GM12878 (cell line): ENCODE data around the gene GNB2. TPM values are rescaled to one million over a fixed set of nuclear protein-coding genes. Genes with fewer than 3 reads are reported as not detected.

Experiments
- ATF3 ChIP-seq: IDR thresholded peaks from 2 replicates; pipeline ENCODE4 v1.6.1; 2011; ENCODE audit warnings: low read depth, mild to moderate bottlenecking, low read length, moderate library complexity, borderline replicate concordance; ENCODE audit errors: extremely low read depth
- DPF2 ChIP-seq: fragments of 450-650 bp; IDR thresholded peaks from 2 replicates; pipeline ENCODE4 v1.6.1; 2017; ENCODE audit warnings: mild to moderate bottlenecking
- GATAD2B ChIP-seq: fragments of 450-650 bp; conservative IDR thresholded peaks from 2 replicates; pipeline ENCODE4 v1.6.1; 2017; ENCODE audit warnings: low read depth, mild to moderate bottlenecking, moderate library complexity
- HCFC1 ChIP-seq: fragments of 150-350 bp; IDR thresholded peaks from 2 replicates; pipeline ENCODE4 v1.6.1; 2014; ENCODE audit warnings: low read length
- MAX ChIP-seq: IDR thresholded peaks from 2 replicates; pipeline ENCODE4 v1.6.1; 2012; ENCODE audit warnings: low read depth, low read length, improper control_type of control experiment
- MXI1 ChIP-seq: fragments of 150-350 bp; IDR thresholded peaks from 2 replicates; pipeline ENCODE4 v1.6.1; 2011; ENCODE audit warnings: low read depth, mild to moderate bottlenecking, inconsistent platforms, low read length, improper control_type of control experiment
- NBN ChIP-seq: fragments of 450-650 bp; IDR thresholded peaks from 2 replicates; pipeline ENCODE4 v1.6.1; 2016
- NKRF ChIP-seq: fragments of 450-650 bp; conservative IDR thresholded peaks from 2 replicates; pipeline ENCODE4 v1.6.1; 2017; ENCODE audit warnings: mild to moderate bottlenecking, moderate library complexity
- NR2F1 ChIP-seq: fragments of 450-650 bp; conservative IDR thresholded peaks from 2 replicates; pipeline ENCODE4 v1.6.1; 2017; ENCODE audit warnings: mild to moderate bottlenecking
- RB1 ChIP-seq: fragments of 450-650 bp; formaldehyde crosslinking; IDR thresholded peaks from 2 replicates; pipeline ENCODE4 v1.6.1; 2017; ENCODE audit warnings: mild to moderate bottlenecking, borderline replicate concordance
- RELA ChIP-seq: fragments of 450-650 bp; IDR thresholded peaks from 2 replicates; pipeline ENCODE4 v1.8.0; 2014; ENCODE audit warnings: borderline replicate concordance; ENCODE audit not compliant: partially characterized antibody
- SIN3A ChIP-seq: IDR thresholded peaks from 2 replicates; pipeline ENCODE4 v1.6.1; 2012; ENCODE audit warnings: low read depth, low read length, improper control_type of control experiment
- SMAD5 ChIP-seq: IDR thresholded peaks from 2 replicates; pipeline ENCODE4 v1.6.1; 2016; ENCODE audit warnings: antibody characterized with exemption, low read depth
- SREBF2 ChIP-seq: IDR thresholded peaks from 2 replicates; pipeline ENCODE4 v1.6.1; 2012; ENCODE audit warnings: mild to moderate bottlenecking, low read length
- SUPT20H ChIP-seq: IDR thresholded peaks from 2 replicates; pipeline ENCODE4 v1.6.1; 2011; ENCODE audit warnings: low read depth, mild to moderate bottlenecking, low read length, moderate library complexity, borderline replicate concordance; ENCODE audit not compliant: control insufficient read depth
- ZBTB11 ChIP-seq: fragments of 450-650 bp; formaldehyde crosslinking; IDR thresholded peaks from 2 replicates; pipeline ENCODE4 v1.5.0; 2022; ENCODE audit warnings: mild to moderate bottlenecking, missing genetic modification characterization
- ZBTB40 ChIP-seq: fragments of 450-650 bp; IDR thresholded peaks from 2 replicates; pipeline ENCODE4 v1.6.1; 2016; ENCODE audit warnings: mild to moderate bottlenecking, moderate library complexity, borderline replicate concordance
- ZSCAN29 ChIP-seq: fragments of 450-650 bp; IDR thresholded peaks from 2 replicates; pipeline ENCODE4 v1.6.1; 2017; ENCODE audit warnings: mild to moderate bottlenecking, moderate library complexity
- polyA plus RNA-seq, 11 experiments: library from polyadenylated mRNA; depleted of rRNA in 4 of 11; unstranded in 6 of 11; stranded (reverse) in 5 of 11; fragments of >200 nt; fragmentation: Nextera tagmentation in 4 of 11; fragmentation: Illumina TruSeq in 1 of 11; extraction: Ambion mirVana in 4 of 11; extraction: Trizol in 1 of 11; gene quantifications; 1 replicate in 1 of 11; 2 replicates in 10 of 11; pipeline versions ENCODE4 v1.2.1 to v1.2.3, GENCODE V29; 2011 to 2016; ENCODE audit warnings: inconsistent platforms in 2 of 11, missing spikeins in 2 of 11, low read depth in 1 of 11
- total RNA-seq, 4 experiments: library from RNA; depleted of rRNA in 3 of 4; stranded (reverse); fragments of >200 nt in 3 of 4; fragmentation: Illumina TruSeq in 1 of 4; extraction: Trizol in 1 of 4; gene quantifications; 2 replicates each; pipeline versions ENCODE4 v1.2.1 to v1.2.3, GENCODE V29; 2013 to 2021

Gene GNB2
- total and polyA plus RNA-seq, 10 of the 15 experiments (the other 5 are each of a cell fraction or from before 2014, with no cell fraction given): 0.35 to 175 (median 59.7) TPM

- TF ChIP-seq ZBTB40 (no peak), HCFC1 (no peak), SREBF2 (no peak), GATAD2B (peak; percentile 58), NKRF (no peak), DPF2 (0 out of 2 replicates have a peak, but pooled peaks have one; percentile 43), NR2F1 (no peak), MXI1 (no peak; the same call in 1 of the 2 replicates), SIN3A (no peak), MAX (peak; percentile 64; the same call in 1 of the 2 replicates), ZBTB11 (CRISPR knock-in tag) (no peak), NBN (no peak), ATF3 (no peak), RB1 (peak; percentile 63; the same call in 1 of the 2 replicates), ZSCAN29 (no peak), RELA (no peak), SMAD5 (no peak), SUPT20H (no peak)
Observed at GRCh38 chr7:100632951-100633717, 40.4 kb upstream of the GNB2 start (continued).
